Retina (tissue), 1 donor: ENCODE measurements around the gene PSMD10.

Experiments used
- DNase-seq: peaks from one replicate; pipeline ENCODE4 v3.0.0-alpha.2; 2016

The PSMD10 gene

DNA sequence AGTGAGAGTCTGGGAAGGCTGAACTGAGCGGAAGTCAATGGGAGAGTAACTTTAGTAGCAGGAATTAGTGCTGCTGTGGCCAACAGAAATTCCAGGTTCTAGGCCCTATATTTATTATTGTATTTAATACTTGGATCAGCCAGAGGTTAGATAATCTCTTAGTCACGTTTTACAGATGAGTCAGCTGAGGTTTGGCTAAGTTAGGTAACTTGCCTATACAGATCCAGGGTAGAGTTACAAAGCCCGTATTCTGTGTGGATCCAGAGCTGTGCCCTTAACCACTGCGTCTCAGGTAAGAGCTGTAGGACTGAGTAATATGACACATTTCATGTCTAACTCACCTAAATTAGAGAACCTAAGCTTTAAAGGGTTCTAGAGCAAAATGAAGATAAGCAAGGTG is 20.5 kb downstream of the PSMD10 start:
- no peak for DNase-seq

DNA sequence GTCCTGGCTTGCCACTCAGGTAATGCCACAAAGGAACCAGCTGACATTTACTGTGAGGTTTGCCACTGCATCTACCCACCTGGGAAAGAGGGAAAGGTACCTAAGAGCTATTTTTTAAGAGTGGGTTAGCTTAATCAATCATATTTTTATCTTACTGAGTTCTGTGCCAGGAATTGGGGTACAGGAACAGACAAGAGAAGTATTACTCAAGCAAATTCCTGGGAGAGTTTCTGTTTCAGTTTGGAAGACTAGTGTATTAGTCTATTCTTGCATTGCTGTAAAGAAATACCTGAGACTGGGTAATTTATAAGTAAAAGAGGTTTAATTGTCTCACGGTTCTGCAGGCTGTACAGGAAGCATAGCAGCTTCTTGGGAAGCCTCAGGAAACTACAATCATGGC is 23.2 kb downstream of the PSMD10 start:
- DNase-seq, result no peak

DNA sequence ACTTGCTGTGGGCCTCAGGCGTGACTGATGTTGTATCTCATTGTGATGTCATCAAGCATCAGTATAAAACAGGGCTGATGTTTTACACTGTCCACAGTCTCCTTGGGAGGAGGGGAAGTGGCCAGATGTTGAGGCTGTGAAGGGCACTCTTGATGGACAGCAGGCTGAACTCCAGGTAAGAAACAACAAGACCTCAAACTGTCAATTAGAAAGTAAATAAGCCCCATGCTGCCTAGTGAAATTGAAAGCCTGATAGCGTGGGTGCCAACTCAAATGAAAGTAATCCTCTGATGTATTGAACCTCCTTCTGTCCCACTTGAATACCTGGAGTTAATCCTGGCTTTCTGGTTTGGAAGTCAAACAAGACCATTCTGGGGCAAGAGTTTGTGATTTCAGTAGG is 26.7 kb downstream of the PSMD10 start:
- no peak for DNase-seq

DNA sequence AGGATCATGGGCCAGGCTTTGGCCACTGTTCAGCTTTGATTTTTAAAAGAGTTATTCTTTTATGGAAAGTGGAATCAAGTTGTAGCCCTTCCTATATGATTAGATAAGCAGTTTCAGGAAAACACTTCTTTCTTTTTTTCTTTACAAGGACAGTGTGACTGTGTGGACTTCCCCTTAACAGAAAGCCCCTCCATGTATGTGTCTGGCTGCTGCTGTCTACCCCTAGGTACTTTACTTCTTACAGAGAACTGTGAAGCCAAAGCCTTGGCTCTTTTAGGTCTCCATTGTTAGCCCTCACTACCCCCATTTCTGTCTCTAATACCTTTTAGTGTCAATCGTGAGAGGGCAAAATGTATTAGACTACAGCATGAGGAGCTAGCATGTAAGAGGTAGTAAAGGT is 27.3 kb downstream of the PSMD10 start:
- DNase-seq, result no peak

DNA sequence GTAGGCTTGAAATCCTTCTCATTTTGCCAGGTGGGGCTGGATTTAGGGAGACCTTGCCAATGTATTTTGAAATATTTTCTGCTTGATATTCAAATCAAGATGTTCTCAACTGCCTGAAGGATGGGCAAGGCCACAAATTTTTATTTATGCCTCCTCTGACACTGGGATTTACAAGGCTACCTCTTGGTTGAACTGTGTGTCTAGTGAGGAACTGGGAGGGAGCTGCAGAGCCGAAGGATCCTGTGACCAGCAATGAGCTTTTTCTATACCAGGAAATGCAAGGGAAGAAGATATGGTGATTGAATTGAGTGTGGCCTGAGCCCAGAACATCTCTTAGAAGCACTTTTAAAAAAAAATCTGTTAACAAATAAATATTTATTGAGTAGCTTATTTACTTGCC is 31.5 kb downstream of the PSMD10 start:
- no peak for DNase-seq

DNA sequence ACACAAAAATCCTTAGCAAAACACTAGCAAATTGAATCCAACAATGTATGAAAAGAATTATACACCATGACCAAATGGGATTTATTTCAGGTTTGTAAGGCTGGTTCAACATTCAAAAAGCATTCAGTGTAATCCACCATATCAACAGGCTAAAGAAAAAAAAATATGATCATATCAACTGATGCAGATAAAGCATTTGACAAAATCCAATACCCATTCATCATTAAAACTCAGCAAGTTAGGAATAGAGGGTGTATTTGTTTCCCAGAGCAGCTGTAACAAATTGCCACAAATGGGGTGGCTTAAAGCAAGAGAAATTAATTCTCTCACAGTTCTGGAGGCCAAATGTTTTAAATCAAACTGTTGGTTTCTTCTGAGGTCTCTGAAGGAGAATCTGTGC is 35.8 kb downstream of the PSMD10 start:
- no peak for DNase-seq

DNA sequence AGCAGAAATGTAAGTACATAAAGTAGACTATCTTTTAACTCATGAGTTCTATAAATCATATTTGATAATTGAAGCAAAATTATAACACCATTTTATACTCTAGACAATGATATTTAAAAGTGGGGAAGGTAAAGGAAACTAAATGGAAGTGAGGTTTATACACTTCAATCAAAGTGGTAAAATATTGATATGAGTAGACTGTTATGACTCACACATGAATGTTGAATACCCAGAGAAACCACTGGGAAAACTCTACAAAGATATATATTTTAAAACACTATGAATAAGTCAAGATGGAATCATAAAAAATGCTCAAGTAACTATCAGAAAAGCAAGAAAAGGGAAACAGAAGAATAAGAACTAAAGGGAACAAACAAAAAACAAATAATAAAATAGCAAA is 38.1 kb downstream of the PSMD10 start:
- DNase-seq, result no peak

DNA sequence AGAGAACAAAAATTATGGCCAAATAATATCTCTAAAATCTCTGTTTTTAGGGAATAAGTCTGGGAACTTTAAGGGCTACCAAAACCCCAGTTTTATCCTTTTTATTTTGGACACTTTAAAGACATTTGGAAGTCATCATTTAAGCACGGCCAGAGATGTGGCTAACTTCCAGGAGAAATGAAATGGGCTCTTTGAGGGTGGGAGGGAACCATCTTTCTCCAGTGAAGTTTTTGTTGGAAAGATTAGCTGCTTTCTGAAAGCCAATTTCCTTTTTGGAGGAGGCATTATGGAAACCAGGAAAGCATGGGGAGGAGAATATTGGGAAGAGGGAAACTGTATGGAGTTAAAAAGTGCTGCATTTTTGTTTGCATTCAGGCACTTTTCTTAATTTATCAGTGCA is 41.7 kb downstream of the PSMD10 start:
- DNase-seq, result no peak

DNA sequence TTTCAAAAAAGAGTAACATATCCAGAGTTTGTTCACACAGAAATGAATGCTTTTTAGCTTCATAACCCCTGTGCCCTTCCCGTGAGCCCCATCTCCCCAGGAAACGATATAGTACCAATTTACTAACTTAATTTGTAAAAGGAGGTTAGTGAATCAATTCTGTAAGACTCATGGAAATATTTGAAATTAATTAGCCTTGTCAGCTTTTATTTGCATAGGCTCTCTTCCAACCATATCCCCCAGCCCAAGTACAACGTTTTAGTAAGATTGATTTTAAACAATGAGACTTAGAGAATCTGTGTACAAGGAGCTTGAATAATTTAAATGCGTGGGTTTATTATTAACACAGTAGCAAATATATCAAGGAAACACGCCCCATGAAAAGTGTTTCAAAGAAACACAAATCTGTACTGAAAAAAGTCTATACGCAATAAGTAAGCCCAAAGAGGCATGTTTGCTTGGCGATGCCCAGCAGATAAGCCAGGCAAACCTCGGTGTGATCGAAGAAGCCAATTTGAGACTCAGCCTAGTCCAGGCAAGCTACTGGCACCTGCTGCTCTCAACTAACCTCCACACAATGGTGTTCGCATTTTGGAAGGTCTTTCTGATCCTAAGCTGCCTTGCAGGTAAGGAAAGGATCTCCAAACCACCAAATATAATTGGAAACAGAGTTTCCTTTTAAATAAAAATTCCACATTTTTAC is 46.6 kb downstream of the PSMD10 start, which contains the start of gene VSIG1:
VSIG1 (plus strand) TSS at position 512 of the 703 bp plus-strand sequence; CDS start at position 578, 66 bp downstream.
- DNase-seq, result no peak

DNA sequence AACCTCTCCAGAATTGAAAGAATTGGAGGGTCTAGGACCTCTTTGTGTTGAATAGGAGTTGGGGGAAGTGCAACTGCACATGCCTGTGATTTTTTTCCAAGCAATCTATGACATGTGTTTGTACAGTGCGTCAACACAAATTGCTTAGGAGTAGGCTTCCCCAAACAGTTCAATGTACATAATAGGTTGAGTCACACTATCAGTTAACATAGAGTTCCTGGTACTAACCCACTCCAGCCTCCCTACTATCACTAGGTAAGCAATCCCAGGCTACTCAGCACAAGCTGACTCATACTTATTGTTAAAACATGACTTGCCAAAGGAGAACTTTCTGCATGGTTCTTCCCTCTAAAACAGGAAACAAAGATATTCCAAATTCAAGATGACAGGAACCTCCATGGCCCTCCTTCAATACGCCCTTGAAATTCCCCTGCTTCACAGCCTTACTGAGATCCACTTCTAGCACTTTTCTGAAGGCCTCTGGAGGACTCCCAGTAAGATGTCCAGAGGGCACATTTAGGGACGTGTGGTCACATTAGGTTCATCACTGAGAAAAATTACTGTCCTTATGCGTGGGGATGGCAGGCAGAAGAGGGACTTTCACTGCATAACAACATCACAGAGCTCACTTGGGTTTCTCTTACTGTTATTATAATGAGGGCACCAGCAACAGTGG is 54.9 kb downstream of the PSMD10 start:
- DNase-seq, result no peak

DNA sequence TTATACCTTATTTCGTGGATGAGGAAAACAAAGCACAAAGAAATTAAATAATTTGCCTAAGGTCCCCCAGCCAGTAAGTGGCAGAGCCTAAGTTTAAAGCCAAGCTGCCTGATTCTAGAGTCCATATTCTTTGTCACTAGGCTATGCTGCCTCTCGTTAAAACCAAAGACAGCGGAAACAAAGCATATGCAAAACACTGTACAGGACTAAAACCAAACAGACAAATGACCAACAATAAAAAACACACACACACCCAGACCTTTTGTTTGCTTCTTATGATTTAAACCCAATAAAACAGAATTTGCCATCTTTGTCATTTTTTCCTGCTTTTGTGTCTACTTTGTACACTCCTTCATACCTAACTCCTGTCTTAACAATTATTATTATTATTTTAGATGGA is 56.6 kb downstream of the PSMD10 start:
- no peak for DNase-seq
